HG03159 (cell line): ENCODE results near the gene HSPA1A.
"Not testable (repeated sequence)": the region's sequence is repeated elsewhere in the genome, so short reads cannot be mapped to it uniquely, and the experiment has no call there.

Source experiments
- ATAC-seq: cut with Tn5 transposase; IDR thresholded peaks from one replicate; pipeline ENCODE4 v1.9.1; 2021; ENCODE audit warnings: mild to moderate bottlenecking, moderate library complexity; ENCODE audit not compliant: unreplicated experiment

Gene HSPA1A

GRCh38 chr6:31834367-31835250 lies 19.3 kb downstream of the HSPA1A start:
- ATAC-seq = peak; percentile 38

GRCh38 chr6:31836047-31836473 lies 20.7 kb downstream of the HSPA1A start:
- ATAC-seq = no peak

- no peak for ATAC-seq
These were observed 21.4 kb downstream of the HSPA1A start for GRCh38 chr6:31836474-31837368.

GRCh38 chr6:31837369-31838113 lies 22.2 kb downstream of the HSPA1A start:
- no peak for ATAC-seq

GRCh38 chr6:31838114-31838553 lies 22.8 kb downstream of the HSPA1A start:
- not testable (repeated sequence) for ATAC-seq

GRCh38 chr6:31838968-31839367 lies 23.6 kb downstream of the HSPA1A start:
- ATAC-seq = no peak

- ATAC-seq = not testable (repeated sequence)
These were observed 24.4 kb downstream of the HSPA1A start for GRCh38 chr6:31839779-31840126.

- ATAC-seq = no peak
These were observed 26.7 kb downstream of the HSPA1A start for GRCh38 chr6:31842053-31842452.

GRCh38 chr6:31844507-31844906 lies 29.2 kb downstream of the HSPA1A start:
- ATAC-seq = no peak

GRCh38 chr6:31847276-31847978 lies 32.1 kb downstream of the HSPA1A start:
- ATAC-seq = no peak

- ATAC-seq = no peak
These were observed 35.6 kb downstream of the HSPA1A start for GRCh38 chr6:31850765-31851484.

GRCh38 chr6:31851485-31851832 lies 36.1 kb downstream of the HSPA1A start:
- no peak for ATAC-seq

- not testable (repeated sequence) for ATAC-seq
These were observed 36.8 kb downstream of the HSPA1A start for GRCh38 chr6:31851980-31852718.

- ATAC-seq = not testable (repeated sequence)
These were observed 42.4 kb downstream of the HSPA1A start for GRCh38 chr6:31857774-31858173.

GRCh38 chr6:31858707-31859106 lies 43.4 kb downstream of the HSPA1A start:
- ATAC-seq = no peak

- no peak for ATAC-seq
These were observed 44.6 kb downstream of the HSPA1A start for GRCh38 chr6:31859923-31860322.

GRCh38 chr6:31860349-31860748 lies 45.0 kb downstream of the HSPA1A start:
- ATAC-seq = no peak

GRCh38 chr6:31861150-31861549 lies 45.8 kb downstream of the HSPA1A start:
- ATAC-seq = no peak

- no peak for ATAC-seq
These were observed 46.6 kb downstream of the HSPA1A start for GRCh38 chr6:31861919-31862343.
